ENCODE results near the gene PARVA. TPM values are rescaled to one million over a fixed set of nuclear protein-coding genes. Genes with fewer than 3 reads are reported as not detected.
A peak's percentile ranks its signal among the peaks of the same experiment; 100 is the strongest.

Gene PARVA
- total and polyA plus RNA-seq, 9 of the 15 experiments (the other 6 are each of a cell fraction or from before 2014, with no cell fraction given) = 0.11 TPM; not detected in 8

DNA sequence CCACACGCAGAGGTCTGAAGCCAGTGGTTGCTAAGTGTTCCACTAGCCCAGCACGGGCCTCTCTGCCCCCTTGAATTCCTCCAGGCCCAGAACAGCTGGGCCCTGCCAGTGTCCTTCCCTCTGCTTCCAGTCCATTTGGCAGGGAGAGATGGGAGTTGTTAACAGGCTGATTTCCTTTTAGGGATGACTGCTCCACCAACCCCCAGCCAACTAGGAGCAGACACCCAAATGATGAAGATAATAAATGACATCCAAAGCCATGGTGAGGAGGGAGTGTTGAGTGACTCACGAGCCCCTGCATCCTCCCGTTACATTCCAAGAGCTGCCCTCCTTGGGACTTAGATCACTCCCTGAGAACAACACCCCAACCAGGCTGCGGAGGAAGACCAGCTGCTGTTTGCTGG lies 20.6 kb downstream of the PARVA start:
- in situ Hi-C loops (cut with MboI) (no loop called here), intact Hi-C loops (cut with micrococcal nuclease) (loop anchor here (5.0 kb wide), 1 partner anchor 66 kb away; no protein-coding TSS in a partner anchor)
- Histone ChIP-seq H3K79me2 (ENCODE audit: control insufficient read depth, insufficient read depth, low read length) (no peaks in the 10 kb centered on the region), H3K9ac (ENCODE audit: insufficient read depth in 1 of 2, low read depth in 2 of 2, low read length in 2 of 2) (no peak overlapping the region), H3K9me1 (ENCODE audit: control insufficient read depth, insufficient read depth, low read length) (no peaks in the 10 kb centered on the region), H2AFZ (ENCODE audit: low read depth, low read length) (no peak overlapping the region), H3K27me3 (ENCODE audit: control insufficient read depth in 2 of 2, insufficient read depth in 2 of 2, low read length in 2 of 2) (peaks cover 0 to 7% of the 10 kb centered on the region in 2 experiments; a peak in 1 of 5 replicates), H3K4me2 (ENCODE audit: insufficient read depth, low read length) (no peak overlapping the region), H3K36me3 (ENCODE audit: control insufficient read depth, insufficient read depth, low read length) (no peaks in the 10 kb centered on the region), H4K20me1 (replicated peaks; ENCODE audit: control insufficient read depth, insufficient read depth, low read length) (no peaks in the 10 kb centered on the region), H3K27ac (ENCODE audit: extremely low read depth, low read depth, low read length) (no peak overlapping the region), H3K9me3 (replicated peaks; ENCODE audit: control insufficient read depth, insufficient read depth, low read depth, low read length) (no peaks in the 10 kb centered on the region), H3K4me3 (no peak overlapping the region), H3K4me1 (replicated peaks in 1 of 2; ENCODE audit: control insufficient read depth in 2 of 2, insufficient read depth in 2 of 2, low read length in 2 of 2) (no peaks in the 10 kb centered on the region)
- no peak for DNase-seq (ENCODE audit: extremely low read depth in 1 of 4, low spot score in 3 of 4)
- ChIA-PET CTCF (ENCODE audit: low intra/inter-chr PET ratio) (no interaction called here), POLR2A (no interaction called here)
- BruUV-seq (replicated peaks) = no TSS peak
- FAIRE-seq = no peak
- WGBS (ENCODE audit: insufficient coverage, low coverage, missing lambda C conversion rate) = 2% methylated on average over 5 of the region's 5 CpGs
- TF ChIP-seq ZNF778 (CRISPR knock-in tag; IDR thresholded peaks at IDR 0.05) (no peak), ZNF780A (CRISPR knock-in tag; IDR thresholded peaks at IDR 0.05) (no peak), BCL6 (CRISPR knock-in tag; IDR thresholded peaks at IDR 0.05) (no peak), HIVEP1 (CRISPR knock-in tag; IDR thresholded peaks at IDR 0.05) (no peak)
- ATAC-seq = no peak

- no peaks in the 10 kb centered on the region for H4K20me1 ChIP-seq (replicated peaks; ENCODE audit: control insufficient read depth, insufficient read depth, low read length)
- no peaks in the 10 kb centered on the region for H3K9me3 ChIP-seq (replicated peaks; ENCODE audit: control insufficient read depth, insufficient read depth, low read depth, low read length)
- TF ChIP-seq NUFIP1 (IDR thresholded peaks at IDR 0.05; ENCODE audit: partially characterized antibody) (no peak), GABPB2 (CRISPR knock-in tag; conservative IDR thresholded peaks at IDR 0.05) (no peak), ZKSCAN8 (CRISPR knock-in tag; IDR thresholded peaks at IDR 0.05) (no peak), ZKSCAN1 (IDR thresholded peaks at IDR 0.05; ENCODE audit: low read depth, low read length) (0 out of 2 replicates have a peak, but pooled peaks have one; percentile 21), ZNF253 (CRISPR knock-in tag; conservative IDR thresholded peaks at IDR 0.05) (no peak), ZNF431 (CRISPR knock-in tag; IDR thresholded peaks at IDR 0.05) (no peak), HIVEP1 (CRISPR knock-in tag; IDR thresholded peaks at IDR 0.05) (no peak), ZNF830 (CRISPR knock-in tag; IDR thresholded peaks at IDR 0.05) (no peak)
- H3K9me1 ChIP-seq (ENCODE audit: control insufficient read depth, insufficient read depth, low read length) = no peaks in the 10 kb centered on the region
- H3K4me1 ChIP-seq (replicated peaks in 1 of 2; ENCODE audit: control insufficient read depth in 2 of 2, insufficient read depth in 2 of 2, low read length in 2 of 2) = no peaks in the 10 kb centered on the region
- intact Hi-C loops (cut with micrococcal nuclease) = loop anchor here (5.0 kb wide), 1 partner anchor 67 kb away; no protein-coding TSS in a partner anchor
- no peak overlapping the region for H3K4me2 ChIP-seq (ENCODE audit: insufficient read depth, low read length)
- H3K36me3 ChIP-seq (ENCODE audit: control insufficient read depth, insufficient read depth, low read length) = no peaks in the 10 kb centered on the region
- DNase-seq (ENCODE audit: extremely low read depth in 1 of 4, low spot score in 3 of 4) = no peak
- no peak for ATAC-seq
- no peak overlapping the region for H3K9ac ChIP-seq (ENCODE audit: insufficient read depth in 1 of 2, low read depth in 2 of 2, low read length in 2 of 2)
- in situ Hi-C loops (cut with MboI) = no loop called here
- H3K27ac ChIP-seq (ENCODE audit: extremely low read depth, low read depth, low read length) = no peak overlapping the region
- no peak overlapping the region for H2AFZ ChIP-seq (ENCODE audit: low read depth, low read length)
- peaks cover 0 to 14% of the 10 kb centered on the region in 2 experiments; a peak in 2 of 5 replicates for H3K27me3 ChIP-seq (ENCODE audit: control insufficient read depth in 2 of 2, insufficient read depth in 2 of 2, low read length in 2 of 2)
- H3K4me3 ChIP-seq = no peak overlapping the region
- ChIA-PET CTCF (ENCODE audit: low intra/inter-chr PET ratio) (no interaction called here), POLR2A (interaction anchor here (1.0 kb wide), 1 partner anchor 9 kb away, joined by 4 read pairs; no protein-coding TSS in a partner anchor)
- BruUV-seq (replicated peaks) = no TSS peak
- FAIRE-seq = no peak
- no peaks in the 10 kb centered on the region for H3K79me2 ChIP-seq (ENCODE audit: control insufficient read depth, insufficient read depth, low read length)
Observed at GRCh38 chr11:12399355-12399754, 22.0 kb downstream of the PARVA start.

Data from K562 (cell line).